ENCODE measurements around the gene RBPMS2. TPM values are rescaled to one million over a fixed set of nuclear protein-coding genes. Genes with fewer than 3 reads are reported as not detected.

The RBPMS2 gene
- total and polyA plus RNA-seq, 2 of the 8 experiments (the other 6 are each of a cell fraction or from before 2014, with no cell fraction given): 55.8 to 238 TPM

DNA sequence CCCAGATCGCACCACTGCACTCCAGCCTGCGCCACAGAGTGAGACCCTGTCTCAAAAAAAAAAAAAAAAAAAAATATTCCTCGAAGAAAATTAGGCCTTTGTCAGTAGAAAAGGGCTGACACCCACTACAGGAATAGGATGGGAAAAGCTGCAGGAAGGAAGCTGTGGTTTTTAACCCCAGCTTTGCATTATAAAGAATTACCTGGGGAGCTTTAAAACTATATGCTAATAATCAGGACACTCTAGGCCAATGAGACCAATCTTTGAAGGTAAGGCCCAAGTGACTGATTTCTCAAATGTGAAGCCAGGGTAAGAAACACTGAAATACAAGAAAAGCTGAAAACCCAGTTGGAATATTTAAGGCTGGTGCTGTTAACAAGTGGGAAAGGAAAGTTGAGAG lies 74.3 kb downstream of the RBPMS2 start:
- ChIA-PET CTCF (ENCODE audit: partially characterized antibody) (interaction anchor here (0.6 to 9.5 kb wide), 5 partner anchors 11 to 134 kb away, joined by 3 to 106 read pairs (median 15); no protein-coding TSS in a partner anchor), POLR2A (ENCODE audit: partially characterized antibody) (interaction anchor here (0.6 to 59.2 kb wide), 28 partner anchors 6 to 719 kb away, joined by 3 to 1192 read pairs (median 4); partner anchors contain the start of gene PIF1)
- Histone ChIP-seq H4K8ac (ENCODE audit: extremely low read depth, insufficient read depth, low read length) (no peak overlapping the region), H3K36me3 (ENCODE audit: control insufficient read depth in 2 of 4, insufficient read depth in 4 of 4, low read length in 3 of 4) (peaks cover 0 to 16% (median 2%) of the 10 kb centered on the region in 4 experiments; a peak in 2 of 8 replicates), H3K9ac (replicated peaks in 1 of 4; ENCODE audit: extremely low read depth in 1 of 4, low read depth in 3 of 4, low read length in 3 of 4) (peak overlapping the region in 3 of 4 experiments; percentile 81 to 82 (median 82); a peak in 3 of 7 replicates), H2AFZ (ENCODE audit: low read length) (no peak overlapping the region), H2BK12ac (ENCODE audit: low read depth, low read length) (no peak overlapping the region), H3K4me3 (ENCODE audit: extremely low read depth in 1 of 4, insufficient read depth in 2 of 4, low read depth in 3 of 4, low read length in 4 of 4) (peak overlapping the region; percentile 70 to 88 (median 85)), H3K18ac (ENCODE audit: extremely low read depth, low read length) (peak overlapping the region; percentile 93), H3K9me3 (ENCODE audit: insufficient read depth in 2 of 2, low read depth in 1 of 2, low read length in 1 of 2) (no peaks in the 10 kb centered on the region), H3K23me2 (ENCODE audit: low read depth, low read length) (peaks cover 26% of the 10 kb centered on the region), H3K56ac (replicated peaks; ENCODE audit: insufficient read length, low read depth, low read length) (peak overlapping the region; percentile 12), H4K91ac (replicated peaks; ENCODE audit: insufficient read length, low read length) (peak overlapping the region; percentile 28), H2AK5ac (ENCODE audit: low read depth, low read length) (0 out of 2 replicates have a peak overlapping the region, but pooled peaks have one; percentile 10), H4K5ac (ENCODE audit: insufficient read length, low read depth, low read length) (peak overlapping the region; percentile 68), H2BK15ac (ENCODE audit: low read length) (no peak overlapping the region), H2BK5ac (ENCODE audit: low read depth, low read length) (peak overlapping the region; percentile 91; the same call in 1 of the 2 replicates), H2BK20ac (ENCODE audit: low read length) (no peak overlapping the region), H3K14ac (ENCODE audit: insufficient read length) (no peak overlapping the region), H3K27ac (ENCODE audit: low read depth, low read length) (peak overlapping the region; percentile 94; the same call in 1 of the 2 replicates), H3K27me3 (replicated peaks in 1 of 4; ENCODE audit: control insufficient read depth in 3 of 4, extremely low read depth in 1 of 4, insufficient read depth in 3 of 4, low read length in 3 of 4) (no peaks in the 10 kb centered on the region), H3K4me2 (ENCODE audit: insufficient read depth in 1 of 2, low read depth in 2 of 2, low read length in 2 of 2) (peak overlapping the region; percentile 93 to 96), H3K79me1 (ENCODE audit: low read depth, low read length) (no peaks in the 10 kb centered on the region; the same call in 1 of the 2 replicates), H3K79me2 (ENCODE audit: control insufficient read depth in 1 of 2, insufficient read depth in 2 of 2, low read length in 2 of 2) (peaks cover 33 to 65% of the 10 kb centered on the region in 2 experiments), H3K4ac (replicated peaks; ENCODE audit: insufficient read length, low read depth, low read length) (no peak overlapping the region), H3K4me1 (replicated peaks in 1 of 4; ENCODE audit: control insufficient read depth in 3 of 4, insufficient read depth in 4 of 4, low read length in 3 of 4) (peaks cover 19 to 26% (median 23%) of the 10 kb centered on the region in 4 experiments), H2BK120ac (replicated peaks; ENCODE audit: low read depth, low read length) (peak overlapping the region; percentile 30), H4K20me1 (replicated peaks in 1 of 2; ENCODE audit: control insufficient read depth in 1 of 2, insufficient read depth in 2 of 2, low read length in 2 of 2) (peaks cover 13 to 19% of the 10 kb centered on the region in 2 experiments), H3K23ac (ENCODE audit: insufficient read length) (no peak overlapping the region)
- DNase-seq (ENCODE audit: low read depth in 1 of 2, low spot score in 2 of 2): no peak
- 0% methylated on average over 2 of the region's 3 CpGs; no CpG with 5 or more reads in 1 of the 2 experiments for WGBS, 2 experiments (ENCODE audit: extremely low coverage in 1 of 2, insufficient coverage in 1 of 2, insufficient read length in 1 of 2, insufficient replicate concordance in 2 of 2, low coverage in 1 of 2, low lambda C conversion rate in 2 of 2, missing lambda C conversion rate in 1 of 2)
- no peak for FAIRE-seq
- TF ChIP-seq TEAD4 (IDR thresholded peaks at IDR 0.05; ENCODE audit: low read depth, low read length) (no peak), SIN3A (conservative IDR thresholded peaks at IDR 0.05 in 1 of 2, IDR thresholded peaks at IDR 0.05 in 1 of 2; ENCODE audit: low read depth in 1 of 2, low read length in 2 of 2) (0 out of 4 replicates have a peak, but pooled peaks of 1 of the 2 experiments have one; percentile 20), KDM4A (IDR thresholded peaks at IDR 0.05; ENCODE audit: low read depth, low read length, severe bottlenecking) (no peak), BACH1 (IDR thresholded peaks at IDR 0.05; ENCODE audit: low read length) (no peak), EP300 (IDR thresholded peaks at IDR 0.05; ENCODE audit: borderline replicate concordance in 1 of 2, low read depth in 2 of 2, low read length in 2 of 2) (no peak), CBX8 (IDR thresholded peaks at IDR 0.05; ENCODE audit: borderline replicate concordance, low read depth, low read length) (no peak), EGR1 (IDR thresholded peaks at IDR 0.05; ENCODE audit: borderline replicate concordance, low read depth, low read length) (no peak), POU5F1 (IDR thresholded peaks at IDR 0.05; ENCODE audit: low read depth, low read length) (peak; percentile 42; the same call in 1 of the 2 replicates), POLR2A (IDR thresholded peaks at IDR 0.05; ENCODE audit: control extremely low read depth in 1 of 2, low read depth in 2 of 2, low read length in 2 of 2) (no peak)
- TF ChIP-seq, protein P1, sequence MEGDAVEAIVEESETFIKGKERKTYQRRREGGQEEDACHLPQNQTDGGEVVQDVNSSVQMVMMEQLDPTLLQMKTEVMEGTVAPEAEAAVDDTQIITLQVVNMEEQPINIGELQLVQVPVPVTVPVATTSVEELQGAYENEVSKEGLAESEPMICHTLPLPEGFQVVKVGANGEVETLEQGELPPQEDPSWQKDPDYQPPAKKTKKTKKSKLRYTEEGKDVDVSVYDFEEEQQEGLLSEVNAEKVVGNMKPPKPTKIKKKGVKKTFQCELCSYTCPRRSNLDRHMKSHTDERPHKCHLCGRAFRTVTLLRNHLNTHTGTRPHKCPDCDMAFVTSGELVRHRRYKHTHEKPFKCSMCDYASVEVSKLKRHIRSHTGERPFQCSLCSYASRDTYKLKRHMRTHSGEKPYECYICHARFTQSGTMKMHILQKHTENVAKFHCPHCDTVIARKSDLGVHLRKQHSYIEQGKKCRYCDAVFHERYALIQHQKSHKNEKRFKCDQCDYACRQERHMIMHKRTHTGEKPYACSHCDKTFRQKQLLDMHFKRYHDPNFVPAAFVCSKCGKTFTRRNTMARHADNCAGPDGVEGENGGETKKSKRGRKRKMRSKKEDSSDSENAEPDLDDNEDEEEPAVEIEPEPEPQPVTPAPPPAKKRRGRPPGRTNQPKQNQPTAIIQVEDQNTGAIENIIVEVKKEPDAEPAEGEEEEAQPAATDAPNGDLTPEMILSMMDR (IDR thresholded peaks at IDR 0.05; ENCODE audit: control extremely low read depth in 1 of 3, insufficient read depth in 1 of 3, low read depth in 1 of 3, low read length in 3 of 3): no peak

Data from H1 (cell line).